Activated effector memory CD4-positive, alpha-beta T cell treated with anti-CD3 and anti-CD28 coated beads, Interleukin-2, amount 50 U/mL, for 16 hours (primary cell): ENCODE measurements around the gene PTPRQ.
"Not testable (repeated sequence)": the region's sequence is repeated elsewhere in the genome, so short reads cannot be mapped to it uniquely, and the experiment has no call there.

Experiments
- DNase-seq: peaks from one replicate; pipeline ENCODE4 v3.0.0-alpha.2; 2020

PTPRQ gene, protein sequence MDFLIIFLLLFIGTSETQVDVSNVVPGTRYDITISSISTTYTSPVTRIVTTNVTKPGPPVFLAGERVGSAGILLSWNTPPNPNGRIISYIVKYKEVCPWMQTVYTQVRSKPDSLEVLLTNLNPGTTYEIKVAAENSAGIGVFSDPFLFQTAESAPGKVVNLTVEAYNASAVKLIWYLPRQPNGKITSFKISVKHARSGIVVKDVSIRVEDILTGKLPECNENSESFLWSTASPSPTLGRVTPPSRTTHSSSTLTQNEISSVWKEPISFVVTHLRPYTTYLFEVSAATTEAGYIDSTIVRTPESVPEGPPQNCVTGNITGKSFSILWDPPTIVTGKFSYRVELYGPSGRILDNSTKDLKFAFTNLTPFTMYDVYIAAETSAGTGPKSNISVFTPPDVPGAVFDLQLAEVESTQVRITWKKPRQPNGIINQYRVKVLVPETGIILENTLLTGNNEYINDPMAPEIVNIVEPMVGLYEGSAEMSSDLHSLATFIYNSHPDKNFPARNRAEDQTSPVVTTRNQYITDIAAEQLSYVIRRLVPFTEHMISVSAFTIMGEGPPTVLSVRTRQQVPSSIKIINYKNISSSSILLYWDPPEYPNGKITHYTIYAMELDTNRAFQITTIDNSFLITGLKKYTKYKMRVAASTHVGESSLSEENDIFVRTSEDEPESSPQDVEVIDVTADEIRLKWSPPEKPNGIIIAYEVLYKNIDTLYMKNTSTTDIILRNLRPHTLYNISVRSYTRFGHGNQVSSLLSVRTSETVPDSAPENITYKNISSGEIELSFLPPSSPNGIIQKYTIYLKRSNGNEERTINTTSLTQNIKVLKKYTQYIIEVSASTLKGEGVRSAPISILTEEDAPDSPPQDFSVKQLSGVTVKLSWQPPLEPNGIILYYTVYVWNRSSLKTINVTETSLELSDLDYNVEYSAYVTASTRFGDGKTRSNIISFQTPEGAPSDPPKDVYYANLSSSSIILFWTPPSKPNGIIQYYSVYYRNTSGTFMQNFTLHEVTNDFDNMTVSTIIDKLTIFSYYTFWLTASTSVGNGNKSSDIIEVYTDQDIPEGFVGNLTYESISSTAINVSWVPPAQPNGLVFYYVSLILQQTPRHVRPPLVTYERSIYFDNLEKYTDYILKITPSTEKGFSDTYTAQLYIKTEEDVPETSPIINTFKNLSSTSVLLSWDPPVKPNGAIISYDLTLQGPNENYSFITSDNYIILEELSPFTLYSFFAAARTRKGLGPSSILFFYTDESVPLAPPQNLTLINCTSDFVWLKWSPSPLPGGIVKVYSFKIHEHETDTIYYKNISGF (N-terminal part only)

DNA sequence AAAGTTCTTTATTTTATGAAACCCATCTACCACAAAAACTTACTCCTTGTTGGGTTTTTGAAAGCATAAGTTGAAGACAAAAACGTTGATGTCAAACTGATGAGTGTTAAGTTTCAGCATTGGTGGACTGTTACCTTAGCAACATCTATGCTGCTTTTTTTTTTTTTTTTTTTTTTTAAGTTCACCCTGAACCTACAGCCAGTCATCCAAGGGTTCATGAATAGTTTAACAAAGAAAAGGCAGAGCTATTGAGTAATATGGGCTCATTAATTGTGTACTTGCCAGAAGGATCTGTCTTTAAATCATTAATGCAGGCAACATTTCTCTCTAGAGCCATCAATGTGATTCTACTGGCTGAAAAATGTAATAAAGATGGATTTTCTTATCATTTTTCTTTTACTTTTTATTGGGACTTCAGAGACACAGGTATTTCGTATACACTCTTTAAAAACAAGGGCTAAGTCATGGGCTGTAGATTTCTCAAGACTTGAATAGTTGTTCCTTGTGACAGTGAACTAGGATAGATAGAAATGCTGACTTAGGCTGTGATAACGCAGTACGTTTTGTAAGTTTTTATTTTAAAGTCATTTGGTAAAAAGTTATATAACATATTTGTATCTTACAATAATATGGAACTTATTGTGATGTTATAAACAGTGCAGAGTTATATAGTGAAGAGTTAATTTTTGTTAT, at the start of gene PTPRQ:
PTPRQ (plus strand) TSS at position 262 of the 693 bp plus-strand sequence; CDS start at position 373, 111 bp downstream.
- DNase-seq, result no peak

DNA sequence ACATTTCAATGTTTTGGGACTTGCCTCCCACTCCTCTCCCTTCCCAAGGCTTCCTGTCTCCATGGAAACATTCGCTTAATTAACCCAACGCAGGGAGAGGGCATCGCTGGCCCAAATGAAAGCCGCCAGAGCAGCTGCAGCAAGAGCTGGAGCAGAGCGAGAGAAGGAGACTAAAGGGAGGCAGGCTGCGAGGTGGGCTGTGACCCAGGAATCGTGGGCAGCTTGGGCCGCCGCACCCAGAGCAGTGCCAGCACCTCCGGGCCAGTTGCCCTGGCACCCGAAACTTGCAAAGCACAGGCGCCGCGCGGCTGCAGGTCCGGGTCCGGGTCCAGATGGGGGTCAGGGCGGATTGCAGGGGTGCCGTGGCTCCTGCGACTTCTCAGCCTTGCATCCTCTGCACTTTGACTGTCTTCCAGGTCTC, 43.5 kb upstream of the PTPRQ start:
- no peak for DNase-seq

DNA sequence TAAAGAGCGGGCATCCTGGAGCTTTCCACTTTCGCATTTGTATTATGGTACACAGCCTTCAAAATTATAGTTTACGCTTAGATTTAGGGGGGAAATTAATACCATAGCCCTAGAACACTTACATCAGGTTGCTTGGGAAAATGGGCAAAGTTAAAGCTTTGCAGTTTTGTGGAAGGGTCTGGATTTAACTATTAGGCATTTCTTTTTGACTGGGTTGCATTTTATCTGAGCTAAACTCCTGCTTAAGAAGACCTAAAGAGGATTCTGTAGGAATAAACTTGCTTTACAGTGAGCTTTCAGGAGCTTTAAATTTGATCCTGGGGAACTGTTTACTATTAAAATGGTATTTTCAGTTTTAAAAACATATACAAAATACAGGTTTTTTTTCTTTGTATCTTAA, 42.8 kb upstream of the PTPRQ start:
- DNase-seq, result no peak

- DNase-seq, result no peak
Observed at GRCh38 chr12:80404629-80405028, 39.4 kb upstream of the PTPRQ start.

- DNase-seq, result no peak
Observed at GRCh38 chr12:80406253-80406652, 37.8 kb upstream of the PTPRQ start.

- no peak for DNase-seq
Observed at GRCh38 chr12:80411787-80412186, 32.2 kb upstream of the PTPRQ start.

DNA sequence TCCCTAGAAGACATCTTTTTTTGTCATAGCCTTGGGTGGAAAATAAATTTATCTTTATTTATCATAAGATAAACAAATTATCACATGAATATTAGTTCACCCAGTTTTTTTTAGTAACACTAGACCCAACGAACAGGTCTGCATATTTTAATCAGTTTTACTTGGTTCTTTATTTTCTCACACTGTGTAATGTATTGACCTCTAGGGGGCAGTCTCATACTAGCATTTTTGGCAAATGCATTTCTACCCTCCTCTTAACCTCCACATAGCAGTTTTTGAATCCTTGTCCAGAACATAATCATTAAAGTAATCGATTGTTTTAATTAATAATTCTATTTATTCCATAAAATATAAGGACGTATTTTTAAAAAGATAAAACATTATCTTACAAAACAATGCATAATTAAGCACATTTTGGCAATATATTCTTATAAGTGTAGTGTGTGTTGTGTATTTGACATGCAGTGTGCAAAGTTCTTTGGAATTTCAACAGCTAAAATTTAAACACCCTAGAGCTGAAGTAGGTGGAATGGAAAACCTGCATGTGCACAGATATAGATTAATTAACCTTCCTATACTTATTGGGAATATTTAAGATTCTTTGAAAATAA, 31.6 kb upstream of the PTPRQ start:
- DNase-seq, result no peak

DNA sequence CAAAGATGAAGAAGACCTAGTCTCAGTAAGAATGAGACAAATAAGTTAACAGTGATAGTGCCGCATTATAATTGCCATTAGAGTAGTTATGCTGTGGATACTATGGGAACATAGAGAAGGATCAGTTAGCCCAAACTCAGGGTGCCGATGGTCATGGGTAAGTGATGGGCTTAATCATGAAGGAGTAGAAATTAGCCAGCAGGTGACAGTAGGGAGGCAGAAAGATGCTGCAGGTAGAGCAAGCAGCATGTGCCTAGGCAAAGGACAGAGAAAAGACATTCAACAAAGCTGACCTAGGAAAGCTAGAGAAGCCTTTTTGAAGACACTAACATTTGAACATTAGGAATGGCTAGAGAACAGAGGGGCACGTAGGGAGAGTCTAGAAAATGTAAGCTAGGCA, 30.6 kb upstream of the PTPRQ start:
- no peak for DNase-seq

DNA sequence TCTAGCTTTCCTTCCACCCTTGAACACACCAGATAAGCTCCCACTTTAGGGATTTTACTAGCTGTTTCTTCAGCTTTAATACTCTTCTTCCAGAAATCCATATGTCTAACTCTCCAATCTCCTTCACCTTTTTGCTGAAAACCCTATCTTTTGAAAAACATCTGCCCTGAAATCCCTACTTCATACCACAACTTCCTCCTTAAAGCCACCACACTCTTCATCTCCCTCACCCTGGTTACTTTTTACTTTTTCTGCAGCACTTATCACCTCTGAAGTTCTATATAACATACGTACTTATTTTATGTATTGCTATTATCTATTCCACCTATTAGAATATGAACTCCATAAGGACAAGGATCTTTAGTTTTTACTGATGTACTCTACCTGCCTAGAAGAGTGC, 28.6 kb upstream of the PTPRQ start:
- no peak for DNase-seq

DNA sequence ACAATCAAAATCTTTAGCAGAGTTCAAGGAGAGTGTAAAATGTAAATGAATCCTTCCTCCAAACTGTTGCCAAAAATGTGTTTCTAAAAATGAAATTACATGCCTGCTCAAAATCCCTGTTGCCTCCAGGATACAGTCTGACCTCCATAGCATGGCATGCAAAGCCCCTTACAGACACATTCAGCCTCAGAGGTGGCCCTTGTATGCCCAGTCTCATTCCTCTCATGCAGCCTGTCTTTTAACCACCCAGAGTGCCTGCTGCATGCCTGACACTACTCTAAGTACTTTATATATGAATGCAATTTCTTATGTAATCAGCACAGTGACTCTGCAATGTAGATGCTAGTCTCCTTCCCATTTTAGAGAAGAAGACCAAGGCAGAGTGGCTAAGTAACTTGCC, 24.4 kb upstream of the PTPRQ start:
- DNase-seq, result no peak

- DNase-seq, result no peak
Observed at GRCh38 chr12:80420075-80420474, 24.0 kb upstream of the PTPRQ start.

DNA sequence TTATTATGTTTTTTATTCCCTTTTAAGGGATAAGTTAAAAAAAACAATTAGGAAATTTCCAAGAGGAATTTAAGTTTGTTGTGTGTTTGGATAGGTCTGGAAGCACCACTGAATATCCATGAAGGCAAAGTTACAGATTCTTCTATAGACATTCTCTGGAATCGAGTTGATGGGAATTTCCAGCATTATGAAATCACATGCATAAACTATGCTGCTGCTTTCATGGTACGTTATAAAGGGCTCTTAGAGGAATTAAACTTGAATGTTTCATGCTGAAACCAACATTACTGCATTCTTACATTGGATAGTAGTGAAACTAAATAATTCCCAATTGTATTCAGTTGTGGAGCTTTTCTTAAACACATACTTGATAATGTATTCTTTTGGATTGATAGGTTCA, 21.5 kb upstream of the PTPRQ start:
- DNase-seq, result no peak

GRCh38 chr12:80432061-80432460, 12.0 kb upstream of the PTPRQ start:
- DNase-seq, result no peak

DNA sequence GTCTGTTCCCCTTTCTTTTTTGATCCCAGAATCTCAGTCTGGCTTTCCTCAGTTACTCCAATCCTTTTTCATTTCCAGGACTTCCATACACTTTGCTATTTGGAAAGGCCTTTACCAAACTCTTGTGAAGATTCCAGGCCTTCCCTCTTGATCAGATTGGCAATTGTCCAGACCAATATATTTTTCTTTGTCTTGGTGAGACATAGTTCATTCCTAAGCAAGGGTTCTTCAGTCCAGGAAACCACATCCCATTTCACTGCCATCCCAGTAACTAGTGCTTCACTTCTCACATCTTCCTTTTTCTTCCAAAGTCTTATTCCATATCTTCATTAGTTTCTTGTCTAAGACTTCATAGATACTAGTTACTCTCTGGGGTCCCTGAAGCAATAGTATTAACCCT, 2.1 kb upstream of the PTPRQ start:
- DNase-seq, result no peak

- no peak for DNase-seq
Observed at GRCh38 chr12:80442426-80443222, 1.4 kb upstream of the PTPRQ start.

DNA sequence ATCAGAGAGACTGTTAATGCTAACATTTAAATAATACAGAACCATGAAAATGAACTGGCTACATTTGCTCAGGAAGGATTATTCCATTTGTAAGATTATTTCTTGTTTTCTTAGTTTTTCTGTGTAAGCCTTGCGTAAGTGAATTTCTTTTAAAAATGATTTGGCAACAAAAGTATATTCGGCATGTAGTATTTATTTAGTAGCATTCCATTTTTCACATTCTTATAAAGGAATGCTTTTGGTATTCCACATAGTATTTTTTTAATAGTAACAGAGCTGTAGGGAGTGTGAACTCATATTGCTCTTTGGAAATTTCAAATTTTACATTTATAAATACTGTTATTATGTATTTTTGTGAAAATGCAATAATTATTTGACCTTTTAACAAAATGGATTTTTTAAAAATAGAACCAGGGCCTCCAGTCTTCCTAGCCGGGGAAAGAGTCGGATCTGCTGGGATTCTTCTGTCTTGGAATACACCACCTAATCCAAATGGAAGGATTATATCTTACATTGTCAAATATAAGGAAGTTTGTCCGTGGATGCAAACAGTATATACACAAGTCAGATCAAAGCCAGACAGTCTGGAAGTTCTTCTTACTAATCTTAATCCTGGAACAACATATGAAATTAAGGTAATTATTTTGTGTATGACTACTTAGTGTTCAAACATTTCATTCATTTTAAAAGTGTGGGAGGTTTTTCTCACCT, 1.2 kb downstream of the PTPRQ start:
- DNase-seq, result no peak

GRCh38 chr12:80456513-80456912, 12.5 kb downstream of the PTPRQ start:
- DNase-seq, result no peak

- DNase-seq, result no peak
Observed at GRCh38 chr12:80460972-80461371, 16.9 kb downstream of the PTPRQ start.

GRCh38 chr12:80461851-80462250, 17.8 kb downstream of the PTPRQ start:
- DNase-seq, result not testable (repeated sequence)

DNA sequence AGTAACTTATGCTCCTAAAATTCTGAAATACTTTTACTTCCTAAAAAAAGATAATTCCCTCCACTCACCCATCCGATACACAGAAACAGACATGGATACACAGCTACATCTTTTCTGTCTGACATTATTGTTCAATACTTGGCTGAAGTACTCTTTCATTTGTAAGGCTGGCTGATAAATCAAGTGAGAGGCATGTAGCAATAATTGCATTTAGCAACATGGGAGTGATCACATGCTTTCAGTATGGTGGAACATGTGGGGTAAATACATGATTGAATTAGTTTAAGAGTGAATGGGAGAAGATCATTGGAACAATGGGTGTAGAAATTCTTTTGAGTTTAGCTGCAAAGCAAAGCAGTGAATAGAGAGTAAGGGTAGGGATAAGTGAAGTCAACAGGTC, 25.6 kb downstream of the PTPRQ start:
- no peak for DNase-seq

- DNase-seq, result no peak
Observed at GRCh38 chr12:80470403-80470802, 26.4 kb downstream of the PTPRQ start.
